KG1 (cell line): Measurements from ENCODE around the gene PIGT.
A peak's percentile ranks its signal among the peaks of the same experiment; 100 is the strongest.

Source experiments
- DNase-seq: peaks from one replicate; lab custom pipeline; 2025; lab: John Stamatoyannopoulos, UW

PIGT gene

GRCh38 chr20:45415822-45416637 lies at the start of gene PIGT:
Gene PIGT (plus strand): TSS chr20:45416141. CDS start chr20:45416157, 16 bp downstream.
- DNase-seq, result peak; percentile 82

DNA sequence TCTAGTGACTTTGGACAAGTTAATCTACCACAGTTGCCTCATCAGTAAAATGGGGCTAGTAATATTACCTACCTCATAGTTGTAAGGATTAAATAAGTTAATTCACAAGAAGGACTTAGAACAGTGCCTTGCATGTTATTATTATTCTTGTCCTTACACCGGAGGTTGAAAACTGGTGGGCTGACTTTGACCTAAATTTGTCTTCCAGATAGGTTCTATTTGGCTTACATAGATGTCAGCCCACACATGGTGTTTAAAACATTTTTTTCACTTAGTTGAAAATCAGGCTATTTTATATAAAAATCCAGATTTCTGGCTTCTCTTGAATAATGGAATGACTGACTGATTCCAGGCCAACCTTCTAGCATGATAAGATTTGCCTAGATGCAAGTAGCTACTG lies 49.7 kb upstream of the PIGT start:
- no peak for DNase-seq

DNA sequence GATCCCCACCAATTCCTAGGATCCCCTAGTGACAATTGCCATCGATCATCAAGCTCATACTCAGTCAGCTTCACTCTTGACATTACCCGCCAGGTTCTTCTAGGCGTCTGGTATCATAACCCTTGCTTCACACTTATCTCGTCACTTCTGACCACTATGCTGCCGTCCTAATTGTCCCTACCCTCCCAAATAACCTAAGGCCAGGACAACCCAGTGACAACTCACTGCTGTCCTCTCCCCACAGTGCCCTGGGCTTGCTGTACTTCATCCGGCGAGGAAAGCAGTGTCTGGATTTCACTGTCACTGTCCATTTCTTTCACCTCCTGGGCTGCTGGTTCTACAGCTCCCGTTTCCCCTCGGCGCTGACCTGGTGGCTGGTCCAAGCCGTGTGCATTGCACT lies 49.3 kb upstream of the PIGT start:
- no peak for DNase-seq

- no peak for DNase-seq
Observed at GRCh38 chr20:45367126-45367525, 48.8 kb upstream of the PIGT start.

DNA sequence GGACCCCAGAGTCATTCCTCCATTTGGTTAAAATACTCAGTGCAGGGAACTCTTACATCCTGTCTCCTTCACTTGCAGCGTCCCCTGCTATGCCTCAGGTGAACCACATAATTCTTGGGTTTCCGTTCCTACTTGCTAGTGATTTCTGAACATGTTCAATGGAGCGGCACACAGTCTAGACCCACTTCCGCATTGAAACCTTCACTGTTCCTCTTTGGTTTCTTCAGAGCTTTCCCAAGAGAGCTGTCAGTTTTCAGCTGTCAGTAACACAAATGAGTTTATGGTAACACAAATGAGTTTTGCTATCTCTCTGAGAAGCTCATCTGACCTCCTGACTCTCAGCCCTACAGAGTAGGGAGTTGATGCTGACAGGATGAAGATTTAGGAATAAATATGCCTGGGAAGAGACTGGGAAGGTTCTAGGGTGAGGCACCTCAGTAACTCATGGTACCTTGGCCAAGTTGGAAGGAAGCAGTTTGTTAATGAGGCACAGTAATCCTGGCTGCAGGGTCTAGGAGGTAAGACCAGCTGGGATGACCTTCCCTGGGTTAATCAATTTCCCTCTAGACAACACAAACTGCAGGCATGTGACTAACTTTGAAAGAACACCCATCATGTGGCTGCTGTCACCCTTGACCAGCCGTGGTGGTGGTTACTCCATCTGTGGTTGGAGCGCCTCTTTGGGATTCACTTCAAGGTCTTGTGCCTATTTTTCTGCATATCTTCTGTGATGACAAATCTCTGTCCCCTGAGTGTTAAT lies 47.5 kb upstream of the PIGT start:
- DNase-seq, result no peak

- no peak for DNase-seq
Observed at GRCh38 chr20:45370571-45371160, 45.3 kb upstream of the PIGT start.

- no peak for DNase-seq
Observed at GRCh38 chr20:45372241-45372640, 43.7 kb upstream of the PIGT start.

GRCh38 chr20:45372646-45373352 lies 43.1 kb upstream of the PIGT start:
- no peak for DNase-seq

DNA sequence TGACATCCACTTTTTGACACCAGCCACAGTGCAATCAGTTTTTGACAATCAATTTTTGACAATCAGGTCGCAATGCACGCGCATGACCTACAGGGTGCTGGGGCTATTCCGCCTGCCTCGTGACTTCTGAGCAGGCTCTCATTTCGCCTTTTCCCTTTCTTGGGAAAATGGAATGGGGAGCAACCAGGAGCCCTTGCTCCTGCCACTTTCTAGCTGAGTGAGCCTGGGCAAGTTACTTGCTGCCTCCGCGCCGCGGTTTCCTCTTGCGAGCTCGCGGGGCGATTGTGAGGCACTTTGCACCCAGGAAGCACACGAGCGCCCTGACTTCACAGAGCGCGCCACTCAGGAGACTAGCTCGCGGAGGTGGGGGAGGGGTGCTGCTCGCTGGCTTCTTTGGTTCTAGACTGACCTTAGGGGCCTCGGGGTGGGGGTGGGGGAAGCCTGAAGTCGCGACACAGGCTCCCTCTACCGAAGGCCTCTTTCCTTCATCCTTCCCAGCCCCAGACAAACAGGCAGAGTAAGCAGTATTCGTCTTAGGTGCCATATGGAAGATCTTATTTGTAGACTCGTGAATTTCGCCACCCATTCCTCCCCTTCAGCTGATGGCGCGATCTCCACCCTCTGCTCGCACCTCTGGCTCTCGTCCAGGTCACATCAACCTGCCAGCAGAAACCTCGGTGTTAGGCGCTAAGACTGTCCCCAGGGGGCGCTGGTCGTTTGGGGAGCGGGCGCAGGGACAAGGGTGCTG lies 42.4 kb upstream of the PIGT start:
- peak; percentile 36 for DNase-seq

GRCh38 chr20:45374101-45374467 lies 41.9 kb upstream of the PIGT start:
- no peak for DNase-seq

DNA sequence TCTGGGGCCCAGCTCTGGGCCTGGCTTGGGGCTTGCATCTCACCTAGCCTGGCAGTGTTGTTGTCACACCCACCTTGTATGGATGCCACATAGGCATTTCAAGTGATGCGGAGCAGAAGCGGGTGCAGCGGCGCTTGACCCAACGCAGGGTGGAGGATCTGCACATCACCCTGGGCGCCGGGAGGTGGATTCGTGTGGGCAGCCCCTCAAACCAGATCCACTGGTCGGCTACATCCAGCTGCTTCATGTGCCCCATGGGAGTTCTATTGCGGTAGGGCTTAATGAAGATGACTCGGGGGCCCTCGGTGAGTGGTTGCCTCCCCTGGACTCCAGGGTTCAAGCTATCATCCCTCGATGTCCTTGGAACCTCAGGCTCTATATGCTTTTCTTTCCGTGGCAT lies 41.0 kb upstream of the PIGT start:
- no peak for DNase-seq

GRCh38 chr20:45377269-45377668 lies 38.7 kb upstream of the PIGT start:
- no peak for DNase-seq

DNA sequence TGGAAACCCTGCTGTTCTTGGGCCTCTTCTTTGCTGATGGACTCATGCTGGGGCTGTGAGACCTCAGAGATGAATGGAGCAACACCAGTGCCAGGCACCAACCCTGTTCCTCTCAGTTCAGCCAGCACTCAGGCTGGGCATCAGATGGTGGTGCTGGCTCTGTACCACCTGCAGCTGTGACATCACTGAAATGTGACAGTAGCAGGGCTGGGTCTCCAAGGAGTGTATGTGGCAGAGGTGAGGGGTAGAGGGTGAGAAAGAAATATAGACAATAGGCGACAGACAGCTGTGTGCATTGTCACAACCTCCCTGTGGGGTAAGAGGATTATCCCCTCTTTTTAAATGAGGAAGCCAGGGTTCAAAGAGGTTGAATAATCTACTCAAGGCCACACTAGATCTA lies 37.8 kb upstream of the PIGT start, which contains the start of gene TP53TG5:
TSS of gene TP53TG5 (minus strand) at position 135 of the 400 bp plus-strand sequence. CDS start at position 46, 89 bp downstream.
- DNase-seq, result no peak

GRCh38 chr20:45387274-45387673 lies 28.7 kb upstream of the PIGT start:
- no peak for DNase-seq

GRCh38 chr20:45390931-45391330 lies 25.0 kb upstream of the PIGT start:
- no peak for DNase-seq

DNA sequence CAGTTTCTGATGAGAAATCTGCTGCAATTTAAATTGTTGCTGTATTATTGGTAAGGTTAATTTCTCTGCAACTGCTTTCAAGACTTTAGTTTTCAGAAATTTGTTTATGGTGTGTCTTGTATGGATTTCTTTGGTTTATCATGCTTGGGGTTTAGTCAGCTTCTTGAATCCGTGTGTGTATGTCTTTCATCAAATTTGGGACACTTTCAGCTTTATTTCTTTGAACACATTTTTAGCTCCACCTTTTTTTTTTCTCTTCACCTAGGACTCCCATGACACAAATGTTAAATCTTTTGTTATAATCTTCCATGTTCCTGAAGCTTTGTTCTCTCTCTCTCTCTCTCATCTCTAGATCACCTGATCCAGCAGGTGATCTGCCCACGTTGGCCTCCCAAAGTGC lies 24.4 kb upstream of the PIGT start:
- DNase-seq, result no peak

DNA sequence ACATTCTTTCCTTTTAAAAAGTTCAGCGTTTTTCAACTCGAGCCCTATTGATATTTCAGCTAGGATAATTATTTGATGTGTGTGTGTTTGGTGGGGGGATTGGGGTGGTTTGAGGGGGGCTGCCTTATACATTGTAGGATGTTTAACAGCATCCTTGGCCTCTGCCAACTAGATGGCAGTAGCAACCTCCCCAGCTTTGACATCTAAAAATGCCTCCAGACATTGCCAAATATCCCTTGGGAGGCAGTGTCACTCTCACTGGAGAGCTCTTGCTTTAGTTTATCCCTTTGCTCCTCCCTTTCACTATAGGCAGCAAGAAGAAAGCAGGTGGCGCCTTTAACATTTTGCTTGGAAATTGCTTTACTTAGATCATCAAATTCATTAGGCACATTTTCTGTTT lies 23.2 kb upstream of the PIGT start:
- DNase-seq, result no peak

GRCh38 chr20:45394221-45395113 lies 21.5 kb upstream of the PIGT start:
- no peak for DNase-seq

- no peak for DNase-seq
Observed at GRCh38 chr20:45395114-45395415, 20.9 kb upstream of the PIGT start.

- DNase-seq, result no peak
Observed at GRCh38 chr20:45399018-45399417, 16.9 kb upstream of the PIGT start.
